GM10248 (cell line): ENCODE results near the gene SCARF2.
A peak's percentile ranks its signal among the peaks of the same experiment; 100 is the strongest.

ENCODE experiments used
- CTCF ChIA-PET: fragments of 300-600 bp; sonication (Branson Sonifier 250); formaldehyde crosslinking; extraction: SDS; loops from one replicate; lab custom pipeline; 2021; ENCODE audit warnings: antibody characterized with exemption; lab: Yijun Ruan, JAX
- POLR2A ChIA-PET: fragments of 350-650 bp; sonication (Branson Sonifier 250); formaldehyde crosslinking; extraction: SDS; loops from one replicate; lab custom pipeline; 2020; ENCODE audit warnings: antibody characterized with exemption; lab: Yijun Ruan, JAX
- DNase-seq: peaks from one replicate; pipeline ENCODE4 v3.0.0; 2012; ENCODE audit errors: extremely low spot score
- TF ChIP-seq, protein P1 (sequence below): IDR thresholded peaks from 2 replicates; pipeline ENCODE4 v1.5.1; 2012; ENCODE audit warnings: mild to moderate bottlenecking, low read depth; ENCODE audit errors: extremely low read depth, missing control alignments, control extremely low read depth

The SCARF2 gene

DNA sequence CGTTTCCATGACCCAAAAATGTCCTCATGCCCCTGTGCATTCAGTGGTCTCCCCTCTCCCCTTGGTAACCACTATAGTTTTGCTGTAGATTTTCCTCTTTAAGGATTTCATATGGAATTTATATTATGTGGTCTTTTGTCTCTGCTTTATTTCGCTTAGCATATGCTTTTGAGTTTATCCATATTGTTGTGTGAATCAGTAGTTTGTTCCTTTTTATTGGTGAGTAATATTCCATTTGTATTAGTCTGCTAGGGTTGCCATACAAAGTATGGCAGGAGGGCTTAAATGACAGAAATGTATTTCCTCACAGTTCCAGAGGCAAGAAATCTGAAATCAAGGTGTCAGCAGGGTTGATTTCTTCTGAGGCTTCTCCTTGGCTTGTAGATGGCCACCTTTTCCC is 40.1 kb downstream of the SCARF2 start:
- ChIA-PET CTCF (interaction anchor here (2.0 kb wide), 1 partner anchor 10 kb away, joined by 6 read pairs; no protein-coding TSS in a partner anchor), POLR2A (no interaction called here)
- DNase-seq = no peak
- TF ChIP-seq, protein P1, sequence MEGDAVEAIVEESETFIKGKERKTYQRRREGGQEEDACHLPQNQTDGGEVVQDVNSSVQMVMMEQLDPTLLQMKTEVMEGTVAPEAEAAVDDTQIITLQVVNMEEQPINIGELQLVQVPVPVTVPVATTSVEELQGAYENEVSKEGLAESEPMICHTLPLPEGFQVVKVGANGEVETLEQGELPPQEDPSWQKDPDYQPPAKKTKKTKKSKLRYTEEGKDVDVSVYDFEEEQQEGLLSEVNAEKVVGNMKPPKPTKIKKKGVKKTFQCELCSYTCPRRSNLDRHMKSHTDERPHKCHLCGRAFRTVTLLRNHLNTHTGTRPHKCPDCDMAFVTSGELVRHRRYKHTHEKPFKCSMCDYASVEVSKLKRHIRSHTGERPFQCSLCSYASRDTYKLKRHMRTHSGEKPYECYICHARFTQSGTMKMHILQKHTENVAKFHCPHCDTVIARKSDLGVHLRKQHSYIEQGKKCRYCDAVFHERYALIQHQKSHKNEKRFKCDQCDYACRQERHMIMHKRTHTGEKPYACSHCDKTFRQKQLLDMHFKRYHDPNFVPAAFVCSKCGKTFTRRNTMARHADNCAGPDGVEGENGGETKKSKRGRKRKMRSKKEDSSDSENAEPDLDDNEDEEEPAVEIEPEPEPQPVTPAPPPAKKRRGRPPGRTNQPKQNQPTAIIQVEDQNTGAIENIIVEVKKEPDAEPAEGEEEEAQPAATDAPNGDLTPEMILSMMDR = no peak

DNA sequence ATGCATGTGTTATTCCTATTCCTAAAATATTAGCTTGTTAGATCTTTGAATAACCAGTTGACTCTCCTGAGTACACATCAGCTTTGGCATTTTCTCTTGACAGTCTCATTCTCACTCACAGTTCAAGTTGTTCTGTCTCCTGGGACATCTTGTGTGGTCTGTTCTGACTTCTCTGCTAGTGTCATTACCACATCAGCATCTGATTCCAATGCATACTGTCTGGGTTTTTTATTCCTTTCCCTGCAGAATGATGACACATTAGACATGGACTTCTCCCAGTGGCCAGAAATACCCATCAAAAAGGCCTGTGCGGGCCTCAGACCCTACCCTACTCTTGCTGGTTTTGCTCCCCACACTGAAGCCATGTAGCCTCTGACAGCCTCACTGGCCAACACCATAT is 41.0 kb downstream of the SCARF2 start:
- no peak for DNase-seq
- ChIA-PET CTCF (interaction anchor here (2.4 kb wide), 1 partner anchor 22 kb away, joined by 11 read pairs; no protein-coding TSS in a partner anchor), POLR2A (no interaction called here)
- TF ChIP-seq, protein P1 = no peak

DNA sequence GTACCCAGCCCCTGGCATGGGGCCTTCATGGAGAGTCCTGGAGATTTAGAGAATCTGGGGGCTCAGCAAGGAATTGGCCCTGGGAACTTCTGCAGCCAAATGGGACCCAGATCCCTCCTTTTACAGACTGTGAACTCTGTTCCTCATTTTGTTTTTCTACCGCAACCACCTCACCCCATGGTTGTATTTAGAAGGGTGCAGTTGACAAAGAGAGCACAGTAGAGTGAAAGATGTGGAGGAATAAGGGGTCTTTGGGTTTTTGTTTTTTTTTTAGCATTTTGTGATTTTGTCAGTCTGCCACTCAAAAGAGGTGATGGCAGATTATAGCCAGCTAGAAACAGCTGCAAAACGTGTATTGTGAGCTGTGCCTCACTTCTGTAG is 41.7 kb downstream of the SCARF2 start:
- ChIA-PET POLR2A (no interaction called here), CTCF (interaction anchor here (2.4 kb wide), 1 partner anchor 22 kb away, joined by 11 read pairs; no protein-coding TSS in a partner anchor)
- no peak for DNase-seq
- TF ChIP-seq, protein P1 = no peak

DNA sequence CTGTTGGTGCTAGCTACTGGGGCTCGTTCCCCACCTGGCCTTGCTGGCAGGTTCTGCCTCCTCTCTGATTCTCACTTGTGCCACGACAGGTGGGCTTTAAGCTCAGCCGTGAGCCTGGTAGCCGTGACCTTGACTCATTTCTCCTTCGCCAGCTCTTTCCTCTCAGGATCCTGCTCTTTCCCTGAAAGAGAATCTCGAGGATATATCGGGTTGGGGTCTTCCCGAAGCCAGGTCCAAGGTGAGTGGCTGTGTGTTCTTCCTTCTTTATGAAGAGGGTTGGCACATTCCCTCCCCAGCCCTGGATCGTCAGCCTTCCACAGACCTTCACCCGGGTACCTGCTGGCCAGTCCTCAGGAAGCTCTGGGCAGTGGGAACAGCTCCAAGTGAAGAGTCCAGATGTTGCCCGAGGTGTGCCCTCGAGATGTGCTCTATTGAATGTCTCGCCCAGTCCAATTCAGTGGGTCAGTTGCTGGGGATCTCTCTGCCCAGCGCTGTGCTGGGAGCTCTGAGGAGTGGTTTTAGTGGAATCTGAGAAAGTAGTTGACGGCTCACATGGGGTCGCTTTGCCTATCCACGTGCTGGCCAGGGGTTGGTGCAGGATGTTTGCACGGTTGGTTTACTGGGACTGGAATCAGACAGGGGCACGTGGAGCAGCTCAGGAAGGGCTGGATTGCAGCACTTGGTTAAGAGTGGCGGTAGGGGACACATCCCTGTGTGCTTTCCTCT is 42.3 kb downstream of the SCARF2 start:
- TF ChIP-seq, protein P1 = no peak
- CTCF ChIA-PET = interaction anchor here (1.1 to 2.4 kb wide), 2 partner anchors 8 to 23 kb away, joined by 3 to 11 read pairs; no protein-coding TSS in a partner anchor
- POLR2A ChIA-PET = no interaction called here
- DNase-seq = no peak

DNA sequence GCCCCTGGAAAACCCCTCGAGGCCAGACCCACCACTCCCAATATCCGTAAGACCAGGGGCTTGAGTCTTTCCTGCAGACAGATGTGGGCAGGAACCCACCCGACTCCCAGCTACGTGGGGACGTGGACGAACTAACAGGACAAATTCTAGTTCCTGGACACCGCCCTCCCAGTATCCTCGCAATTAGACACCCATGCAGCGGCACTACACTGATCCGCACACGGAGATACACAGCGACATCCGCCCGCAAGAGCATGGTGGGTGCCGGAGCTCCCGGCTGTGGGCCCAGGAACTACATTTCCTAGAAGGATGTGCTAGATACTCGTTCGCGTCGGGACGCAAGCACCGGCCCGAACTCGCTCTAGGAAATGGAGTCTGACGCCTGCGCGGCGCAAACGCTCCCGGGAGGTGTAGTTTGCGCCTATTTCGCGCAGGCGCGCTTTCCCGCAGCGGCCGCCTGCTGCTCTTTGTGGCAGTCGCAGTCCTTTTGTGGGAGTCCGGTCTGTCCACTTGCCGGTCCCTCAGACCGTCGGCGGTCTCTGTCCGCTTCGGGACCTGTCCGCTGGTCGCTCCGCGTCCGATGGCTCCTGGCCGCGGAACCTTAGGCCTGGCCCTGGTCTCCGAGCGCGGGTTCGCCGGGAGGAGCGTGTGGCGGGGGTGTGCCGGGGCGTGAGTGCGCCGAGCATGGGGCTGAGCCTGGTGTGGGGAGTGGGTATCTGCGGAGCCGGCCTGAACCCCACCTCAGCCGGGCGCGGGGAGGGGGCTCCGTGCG is 43.7 kb downstream of the SCARF2 start, which contains the start of gene ZNF74:
ZNF74 (plus strand) TSS at position 447 of the 772 bp plus-strand sequence. CDS start 478 bp downstream, outside the sequence.
- ChIA-PET CTCF (interaction anchor here (1.1 to 2.7 kb wide), 5 partner anchors 9 to 348 kb away, joined by 3 to 8 read pairs (median 3); no protein-coding TSS in a partner anchor), POLR2A (no interaction called here)

More for the DNA sequence above, 43.7 kb downstream of the SCARF2 start, which contains the start of gene ZNF74:
- peak; percentile 88 for DNase-seq
- TF ChIP-seq, protein P1 = no peak
